Right ventricle myocardium superior (tissue), 1 donor: ENCODE data around the gene NELFB. TPM values are rescaled to one million over a fixed set of nuclear protein-coding genes. Genes with fewer than 3 reads are reported as not detected.
"Not testable (repeated sequence)": the region's sequence is repeated elsewhere in the genome, so short reads cannot be mapped to it uniquely, and the experiment has no call there.

Experiments used
- ATAC-seq: fragments of 200-7000 bp; cut with Tn5 transposase; one replicate; pipeline ENCODE4 v1.9.1; 2020; ENCODE audit warnings: mild to moderate bottlenecking; ENCODE audit not compliant: poor library complexity
- DNase-seq: peaks from one replicate; pipeline ENCODE4 v3.0.0-alpha.2; 2020
- intact Hi-C: fragments of 100-400 bp; cut with DNase I; formaldehyde crosslinking; loops from one replicate; pipeline ENCODE4 v1.11.2; 2022
- total RNA-seq: library from RNA; stranded (reverse); fragmentation: NEBNext Ultra II Directional; extraction: Animal tissue kit (Norgen Biotek cat#: 25700); gene quantifications from one replicate; pipeline ENCODE4 v1.2.1, GENCODE V29; 2021
- donor health status: DM: no; HTN: yes; CAD: no; lungs with severe emphysema.

NELFB gene
- total RNA-seq, 1 donor from 2014 or later, result 39.9 TPM

GRCh38 chr9:137243266-137243625 lies 11.9 kb upstream of the NELFB start:
- intact Hi-C loops, result not testable (repeated sequence)

GRCh38 chr9:137243626-137244485 lies 11.3 kb upstream of the NELFB start:
- DNase-seq (no peak), ATAC-seq (no peak)
- intact Hi-C loops, result no loop called here

More at GRCh38 chr9:137243266-137243625, 11.9 kb upstream of the NELFB start:
- DNase-seq, ATAC-seq: not testable (repeated sequence)

GRCh38 chr9:137244486-137245449 lies 10.4 kb upstream of the NELFB start:
- ATAC-seq, result no peak
- DNase-seq, result no peak
- intact Hi-C loops, result no loop called here

GRCh38 chr9:137245450-137246421 lies 9.4 kb upstream of the NELFB start:
- no peak for ATAC-seq
- intact Hi-C loops, result no loop called here
- no peak for DNase-seq

DNA sequence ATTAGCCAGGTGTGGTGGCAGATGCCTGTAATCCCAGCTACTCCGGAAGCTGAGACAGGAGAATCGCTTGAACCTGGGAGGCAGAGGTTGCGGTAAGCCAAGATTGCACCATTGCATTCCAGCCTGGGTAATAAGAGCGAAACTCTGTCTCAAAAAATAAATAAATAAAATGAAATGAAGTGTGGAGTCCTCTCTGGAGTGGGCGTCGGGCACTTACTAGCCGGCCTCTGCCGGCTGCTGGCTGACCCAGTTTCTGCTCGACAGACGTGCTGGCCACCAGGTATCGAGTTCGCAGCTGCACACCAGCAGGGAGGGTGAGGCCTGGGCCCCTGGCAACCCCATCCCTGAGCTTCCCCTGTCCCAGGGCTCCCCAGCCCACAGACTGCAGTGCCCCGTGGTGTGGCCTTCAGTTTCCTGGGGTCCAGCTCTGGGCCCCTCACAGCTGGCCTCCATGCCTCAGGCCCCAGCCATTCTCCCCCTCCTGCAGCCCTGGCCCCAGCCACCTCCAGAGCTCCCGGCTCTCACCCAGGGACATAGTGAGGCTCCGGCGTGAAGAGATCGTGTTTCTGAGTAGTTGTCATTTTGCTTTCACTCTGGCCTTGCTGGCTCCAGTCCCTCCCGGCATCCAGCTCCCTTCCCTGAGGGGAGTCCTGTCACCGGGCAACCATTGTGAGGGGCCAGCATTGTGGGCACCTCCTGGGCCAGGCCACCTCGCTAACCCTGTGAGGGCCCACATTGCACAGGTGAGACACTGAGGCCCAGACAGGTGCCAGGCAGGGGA lies 7.8 kb upstream of the NELFB start:
- no peak for ATAC-seq

DNA sequence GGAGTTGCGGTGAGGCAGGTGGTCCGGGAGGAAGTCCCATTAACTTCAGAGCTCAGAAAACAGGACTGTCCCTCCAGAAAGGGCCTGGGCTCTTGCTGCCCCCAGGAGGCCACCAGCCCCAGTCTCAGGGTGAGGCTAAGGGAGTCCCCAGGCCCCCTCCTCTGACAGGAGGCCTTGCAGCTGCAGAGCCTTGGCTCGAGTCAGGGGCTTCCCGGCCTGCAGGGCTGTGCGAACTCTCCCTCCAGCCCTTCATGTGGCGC lies 7.3 kb upstream of the NELFB start:
- ATAC-seq, result no peak
- DNase-seq, result no peak
- intact Hi-C loops, result no loop called here

More for the DNA sequence above, 7.8 kb upstream of the NELFB start:
- intact Hi-C loops, result no loop called here
- no peak for DNase-seq

- peak; percentile 64 for DNase-seq
- ATAC-seq, result peak; percentile 36
Measured at GRCh38 chr9:137250329-137251193, 4.6 kb upstream of the NELFB start.

DNA sequence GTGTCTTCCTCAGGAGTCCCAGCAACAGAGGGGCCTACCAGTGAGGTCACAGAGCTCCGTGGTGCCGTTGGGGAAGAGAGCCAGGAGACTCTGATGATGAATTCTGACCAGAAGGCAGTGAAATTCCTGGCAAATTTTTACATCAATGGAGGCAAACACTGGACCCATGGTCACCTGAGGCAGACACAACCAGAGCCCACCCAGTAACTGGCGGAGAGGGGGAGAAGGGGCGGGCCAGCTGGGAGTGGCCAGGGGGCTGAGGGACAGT lies 4.0 kb upstream of the NELFB start, which contains the start of gene STPG3:
STPG3 (plus strand) TSS at position 93 of the 268 bp plus-strand sequence; CDS start at position 94, 1 bp downstream.
- ATAC-seq (no peak), DNase-seq (no peak)
- intact Hi-C loops, result no loop called here

More at GRCh38 chr9:137250329-137251193, 4.6 kb upstream of the NELFB start:
- intact Hi-C loops, result no loop called here

DNA sequence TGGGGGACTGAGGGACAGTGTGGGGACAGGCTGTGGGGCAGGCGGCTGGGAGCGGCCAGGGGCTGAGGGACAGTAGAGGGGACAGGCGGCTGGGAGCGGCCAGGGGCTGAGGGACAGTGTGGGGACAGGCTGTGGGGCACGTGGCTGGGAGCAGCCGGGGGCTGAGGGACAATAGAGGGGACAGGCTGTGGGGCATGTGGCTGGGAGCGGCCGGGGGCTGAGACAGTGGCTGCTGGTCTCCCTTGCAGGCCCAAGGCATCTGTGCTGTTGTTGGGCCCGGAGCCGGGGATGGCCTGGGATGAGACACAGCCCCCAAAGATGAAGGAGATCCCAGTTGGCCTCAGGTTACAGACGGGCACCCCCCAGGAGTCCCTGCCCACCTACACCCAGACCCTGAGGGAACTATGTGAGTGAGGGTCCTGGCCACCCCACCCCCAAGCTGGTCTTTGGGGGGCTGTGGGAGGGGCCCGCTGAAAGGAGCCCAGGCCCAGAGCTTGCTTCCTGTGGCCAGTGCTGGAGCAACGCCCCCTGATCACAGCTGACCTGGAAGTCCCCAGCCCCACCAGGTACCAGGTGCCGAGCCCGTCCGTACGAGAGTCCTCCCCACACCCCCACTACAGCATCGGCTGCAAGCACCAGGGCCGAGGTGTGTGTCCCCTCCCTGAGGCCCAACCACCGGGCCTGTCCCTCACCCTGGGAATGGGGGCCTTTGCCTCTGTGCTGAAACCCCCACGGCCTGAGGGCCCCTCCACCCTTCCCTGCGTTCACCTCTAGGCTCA lies 3.4 kb upstream of the NELFB start:
- intact Hi-C loops, result no loop called here
- ATAC-seq (no peak), DNase-seq (no peak)

DNA sequence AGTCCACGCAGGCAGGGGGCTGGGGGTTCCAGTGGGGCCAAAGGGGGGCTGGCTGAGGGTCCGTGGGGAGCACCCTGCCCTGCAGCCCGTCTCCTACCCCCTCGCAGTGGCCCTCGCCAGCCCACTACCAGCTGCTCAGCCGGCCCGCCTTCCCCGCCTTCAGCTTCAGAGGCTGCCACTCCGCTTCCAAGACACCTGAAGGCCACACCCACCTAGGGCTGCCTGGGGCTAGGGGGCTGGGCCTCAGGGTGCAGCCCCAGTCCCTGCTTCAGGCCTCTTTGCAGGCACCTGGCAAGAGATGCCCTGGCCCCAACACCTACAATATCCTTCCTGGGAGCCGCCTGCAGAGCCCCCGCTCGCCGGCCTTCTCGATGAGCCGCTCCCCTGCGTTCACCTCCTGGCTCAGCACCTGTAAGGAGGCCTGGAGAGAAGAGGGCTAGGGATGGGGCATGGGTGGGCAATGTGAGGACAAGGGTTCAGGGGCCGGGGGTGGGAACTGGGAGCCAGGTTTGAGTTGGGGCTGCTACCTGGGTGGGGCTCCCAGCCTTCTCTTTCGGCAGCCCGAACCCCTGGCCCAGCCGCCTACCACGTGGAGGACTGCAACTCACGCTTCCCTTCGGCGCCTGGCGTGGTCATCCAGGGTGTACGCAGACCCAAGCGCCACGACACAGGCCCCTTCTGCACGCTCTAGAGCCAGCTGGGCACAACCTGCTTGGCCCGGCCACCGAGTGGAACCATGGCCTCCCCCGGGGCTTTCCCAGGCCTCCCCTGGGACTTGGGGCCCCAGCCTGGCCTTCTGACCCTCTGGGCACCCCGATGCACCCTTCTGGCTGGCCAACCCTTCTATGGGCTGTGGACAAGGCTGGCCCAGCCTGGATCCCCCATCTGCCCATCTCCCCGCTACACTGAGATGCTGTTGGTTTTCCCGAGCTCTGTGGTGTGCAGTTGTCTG lies 2.3 kb upstream of the NELFB start:
- ATAC-seq (no peak), DNase-seq (no peak)
- intact Hi-C loops, result no loop called here

DNA sequence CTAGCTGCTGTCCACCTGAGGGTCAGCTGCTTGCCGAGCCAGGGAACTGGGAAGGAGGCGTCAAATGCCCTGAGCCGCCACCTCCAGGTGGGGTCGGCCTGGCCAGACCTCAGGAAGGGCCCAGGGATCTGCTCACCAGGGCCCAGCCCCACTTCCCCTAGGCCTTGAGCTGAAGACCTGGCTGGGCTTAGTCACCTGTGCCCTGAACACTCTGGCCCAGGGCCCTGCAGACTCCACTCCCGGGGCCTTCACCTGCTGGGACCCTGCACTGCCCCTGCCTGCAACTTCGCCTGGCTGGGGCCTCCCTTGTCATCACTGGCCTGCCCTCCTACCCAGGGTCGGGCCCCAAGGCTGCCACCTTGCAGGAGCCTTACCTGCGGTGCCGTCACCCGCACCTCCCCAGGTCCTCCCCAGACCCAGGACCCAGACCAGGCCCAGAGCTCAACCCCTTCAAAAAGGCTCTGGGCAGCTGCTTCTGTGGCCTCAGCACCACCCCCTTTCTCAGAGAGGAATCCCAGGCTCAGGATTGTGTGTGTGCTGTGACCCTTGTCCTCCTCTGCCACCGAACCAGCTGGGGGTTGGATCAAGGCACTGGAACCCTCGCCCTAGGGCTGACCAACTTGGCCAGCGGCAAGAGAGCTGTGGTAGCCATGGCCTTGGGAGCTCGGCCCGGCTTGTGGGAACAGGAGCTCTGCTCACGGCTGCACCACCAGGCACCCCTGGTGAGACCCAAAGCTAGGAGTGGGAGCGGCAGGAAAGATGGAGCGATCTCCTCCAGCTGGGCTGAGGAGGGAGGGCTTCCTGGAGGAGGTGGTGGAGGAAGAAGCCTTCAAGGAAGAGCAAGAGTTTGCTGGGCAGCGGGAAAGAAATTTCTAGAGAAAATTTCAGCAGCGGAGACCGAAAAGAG lies 1.2 kb upstream of the NELFB start:
- DNase-seq (no peak), ATAC-seq (no peak)
- intact Hi-C loops, result no loop called here

DNA sequence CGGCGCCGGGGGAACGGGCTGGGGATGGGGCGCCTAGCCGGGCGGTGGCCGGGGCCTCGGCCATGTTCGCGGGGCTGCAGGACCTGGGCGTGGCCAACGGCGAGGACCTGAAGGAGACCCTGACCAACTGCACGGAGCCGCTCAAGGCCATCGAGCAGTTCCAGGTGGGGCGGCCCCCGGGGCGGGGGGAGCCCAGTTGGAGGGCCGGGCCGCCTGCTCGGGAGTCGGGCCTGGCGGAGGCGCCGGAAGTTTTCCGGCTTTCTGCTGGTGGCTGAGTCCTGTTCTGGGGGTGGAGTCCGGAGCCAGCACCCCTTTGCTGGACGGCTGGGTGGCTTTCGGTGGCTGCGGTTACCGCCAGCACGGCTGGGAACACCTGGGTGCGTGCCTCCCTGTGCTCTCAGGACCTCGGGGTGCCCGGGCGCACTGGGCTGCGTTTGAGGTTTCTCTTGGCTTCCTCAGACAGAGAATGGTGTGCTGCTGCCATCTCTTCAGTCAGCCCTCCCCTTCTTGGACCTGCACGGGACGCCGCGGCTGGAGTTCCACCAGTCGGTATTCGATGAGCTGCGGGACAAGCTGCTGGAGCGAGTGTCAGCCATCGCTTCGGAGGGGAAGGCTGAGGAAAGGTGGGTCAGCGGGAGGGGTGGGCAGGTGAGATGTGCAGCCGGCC lies 454 bp downstream of the NELFB start:
- ATAC-seq, result peak; percentile 20
- no peak for DNase-seq

DNA sequence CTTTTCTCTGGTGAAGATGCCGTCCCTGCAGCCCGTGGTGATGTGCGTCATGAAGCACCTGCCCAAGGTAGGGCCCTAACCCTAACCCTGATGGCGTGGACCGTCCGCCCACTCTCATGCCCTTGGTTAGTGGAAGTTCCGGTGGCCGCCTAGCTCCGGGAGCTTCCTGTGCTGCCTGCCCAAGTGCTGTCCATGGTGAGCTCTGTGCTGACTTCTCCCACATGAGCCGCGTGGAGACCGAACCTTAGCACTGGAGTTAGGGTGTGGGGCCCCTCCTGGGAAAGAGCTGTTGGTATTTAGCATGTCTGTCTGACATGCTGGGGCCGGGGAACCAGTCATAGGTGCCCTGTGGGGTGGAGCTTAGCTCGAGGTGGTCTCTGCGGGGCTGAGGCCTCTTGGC lies 1.2 kb downstream of the NELFB start:
- ATAC-seq (no peak), DNase-seq (no peak)

More for the DNA sequence above, 454 bp downstream of the NELFB start:
- intact Hi-C loops, result no loop called here

DNA sequence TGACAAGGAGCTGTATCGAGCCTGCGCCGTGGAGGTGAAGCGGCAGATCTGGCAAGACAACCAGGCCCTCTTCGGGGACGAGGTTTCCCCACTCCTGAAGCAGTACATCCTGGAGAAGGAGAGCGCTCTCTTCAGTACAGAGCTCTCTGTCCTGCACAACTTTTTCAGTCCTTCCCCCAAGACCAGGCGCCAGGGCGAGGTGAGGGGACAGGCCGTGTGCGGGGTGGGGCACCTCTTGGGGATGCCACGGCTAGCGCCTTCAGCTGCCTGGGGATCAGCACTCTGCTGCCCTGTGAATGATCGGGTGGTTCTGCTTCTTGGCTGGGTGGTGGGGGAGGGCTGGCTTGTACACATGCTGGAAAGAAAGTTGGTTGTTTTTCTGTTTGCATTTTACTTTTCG lies 1.7 kb downstream of the NELFB start:
- DNase-seq (no peak), ATAC-seq (no peak)
- intact Hi-C loops, result no loop called here

More for the DNA sequence above, 1.2 kb downstream of the NELFB start:
- intact Hi-C loops, result no loop called here
